H1 (cell line): Measurements from ENCODE around the gene ZNF362. TPM values are rescaled to one million over a fixed set of nuclear protein-coding genes. Genes with fewer than 3 reads are reported as not detected.

ENCODE experiments used
- BRCA1 ChIP-seq: IDR thresholded peaks from 2 replicates; pipeline ENCODE4 v1.6.1; 2012; ENCODE audit warnings: low read depth, low read length, improper control_type of control experiment
- EP300 ChIP-seq, 2 experiments: IDR thresholded peaks; 1 replicate in 1 of 2; 2 replicates in 1 of 2; pipeline ENCODE4 v1.6.1; 2011 to 2012; ENCODE audit warnings: low read depth in 2 of 2, low read length in 2 of 2, mild to moderate bottlenecking in 2 of 2, borderline replicate concordance in 1 of 2, inconsistent platforms in 1 of 2, moderate library complexity in 1 of 2
- FOSL1 ChIP-seq: IDR thresholded peaks from 2 replicates; pipeline ENCODE4 v1.6.1; 2011; ENCODE audit warnings: mild to moderate bottlenecking, low read depth, low read length, moderate library complexity; ENCODE audit not compliant: insufficient read depth
- GABPA ChIP-seq: IDR thresholded peaks from 2 replicates; pipeline ENCODE4 v1.6.1; 2011; ENCODE audit warnings: mild to moderate bottlenecking, low read length, moderate library complexity, borderline replicate concordance; ENCODE audit not compliant: insufficient read depth
- HDAC2 ChIP-seq, 2 experiments: fragments of 300-600 bp in 1 of 2; sonication (generic) in 1 of 2; IDR thresholded peaks; 2 replicates each; pipeline ENCODE4 v1.6.1; 2011 to 2012; ENCODE audit warnings: low read depth in 2 of 2, low read length in 2 of 2, mild to moderate bottlenecking in 2 of 2, moderate library complexity in 2 of 2, borderline replicate concordance in 1 of 2, inconsistent platforms in 1 of 2
- HDAC6 ChIP-seq: IDR thresholded peaks from one replicate; pipeline ENCODE4 v1.7.1; 2012; ENCODE audit warnings: low read depth, mild to moderate bottlenecking, inconsistent platforms, low read length, moderate library complexity
- JUN ChIP-seq: IDR thresholded peaks from 2 replicates; pipeline ENCODE4 v1.6.1; 2011; ENCODE audit warnings: low read depth, mild to moderate bottlenecking, improper control_type of control experiment, low read length
- PHF8 ChIP-seq: fragments of 200-600 bp; sonication (generic); conservative IDR thresholded peaks from 2 replicates; pipeline ENCODE4 v1.7.1; 2012; ENCODE audit warnings: low read depth, mild to moderate bottlenecking, inconsistent platforms, low read length, moderate library complexity
- RBBP5 ChIP-seq: IDR thresholded peaks from 2 replicates; pipeline ENCODE4 v1.7.1; 2012; ENCODE audit warnings: low read depth, mild to moderate bottlenecking, inconsistent platforms, low read length, moderate library complexity, borderline replicate concordance
- RFX5 ChIP-seq: IDR thresholded peaks from 2 replicates; pipeline ENCODE4 v1.6.1; 2011; ENCODE audit warnings: low read depth, low read length, improper control_type of control experiment, borderline replicate concordance
- RNF2 ChIP-seq: fragments of 200-900, 300-1000 bp; sonication (generic); IDR thresholded peaks from 2 replicates; pipeline ENCODE4 v1.7.1; 2016; ENCODE audit warnings: borderline replicate concordance, low read depth, mild to moderate bottlenecking, antibody characterized with exemption, low read length; ENCODE audit not compliant: poor library complexity, severe bottlenecking; ENCODE audit errors: missing control alignments
- RXRA ChIP-seq: IDR thresholded peaks from 2 replicates; pipeline ENCODE4 v1.6.1; 2011; ENCODE audit warnings: low read depth, mild to moderate bottlenecking, low read length, moderate library complexity; ENCODE audit not compliant: insufficient read depth
- SIX5 ChIP-seq: IDR thresholded peaks from 2 replicates; pipeline ENCODE4 v1.6.1; 2011; ENCODE audit warnings: mild to moderate bottlenecking, low read depth, low read length
- SP2 ChIP-seq: IDR thresholded peaks from 2 replicates; pipeline ENCODE4 v1.6.1; 2012; ENCODE audit warnings: mild to moderate bottlenecking, low read length, inconsistent platforms
- SUZ12 ChIP-seq: fragments of 200-600 bp; sonication (generic); IDR thresholded peaks from 2 replicates; pipeline ENCODE4 v1.6.1; 2012; ENCODE audit warnings: mild to moderate bottlenecking, inconsistent platforms, low read length, moderate library complexity, mixed read lengths
- TBP ChIP-seq: IDR thresholded peaks from 2 replicates; pipeline ENCODE4 v1.6.1; 2011; ENCODE audit warnings: low read depth, low read length, improper control_type of control experiment
- polyA plus RNA-seq, 7 experiments: library from polyadenylated mRNA; depleted of rRNA in 3 of 7; stranded (reverse) in 5 of 7; unstranded in 2 of 7; fragments of >200 nt in 5 of 7; fragments of 200-250 nt in 2 of 7; gene quantifications; 1 replicate in 5 of 7; 2 replicates in 1 of 7; 4 replicates in 1 of 7; pipeline versions ENCODE4 v1.2.1 to v1.2.3, GENCODE V29; 2011 to 2013; ENCODE audit warnings: missing spikeins in 2 of 7, mixed read lengths in 2 of 7
- total RNA-seq: library from RNA; stranded (reverse); fragmentation: NEBNext Ultra II Directional; extraction: Animal tissue kit (Norgen Biotek cat#: 25700); gene quantifications from 2 replicates; pipeline ENCODE4 v1.2.1, GENCODE V29; 2021
- TF ChIP-seq, protein P1 (sequence below): IDR thresholded peaks from 2 replicates; pipeline ENCODE4 v1.6.1; 2012; ENCODE audit warnings: inconsistent platforms
- TF ChIP-seq, protein P2 (sequence below): IDR thresholded peaks from 2 replicates; pipeline ENCODE4 v1.6.1; 2011; ENCODE audit warnings: low read length, improper control_type of control experiment
- TF ChIP-seq, protein P3 (sequence below): IDR thresholded peaks from 2 replicates; pipeline ENCODE4 v1.6.1; 2012; ENCODE audit warnings: low read length, inconsistent platforms

ZNF362 gene
- total and polyA plus RNA-seq, 2 of the 8 experiments (the other 6 are each of a cell fraction or from before 2014, with no cell fraction given), result 24.2 to 27.8 TPM

DNA sequence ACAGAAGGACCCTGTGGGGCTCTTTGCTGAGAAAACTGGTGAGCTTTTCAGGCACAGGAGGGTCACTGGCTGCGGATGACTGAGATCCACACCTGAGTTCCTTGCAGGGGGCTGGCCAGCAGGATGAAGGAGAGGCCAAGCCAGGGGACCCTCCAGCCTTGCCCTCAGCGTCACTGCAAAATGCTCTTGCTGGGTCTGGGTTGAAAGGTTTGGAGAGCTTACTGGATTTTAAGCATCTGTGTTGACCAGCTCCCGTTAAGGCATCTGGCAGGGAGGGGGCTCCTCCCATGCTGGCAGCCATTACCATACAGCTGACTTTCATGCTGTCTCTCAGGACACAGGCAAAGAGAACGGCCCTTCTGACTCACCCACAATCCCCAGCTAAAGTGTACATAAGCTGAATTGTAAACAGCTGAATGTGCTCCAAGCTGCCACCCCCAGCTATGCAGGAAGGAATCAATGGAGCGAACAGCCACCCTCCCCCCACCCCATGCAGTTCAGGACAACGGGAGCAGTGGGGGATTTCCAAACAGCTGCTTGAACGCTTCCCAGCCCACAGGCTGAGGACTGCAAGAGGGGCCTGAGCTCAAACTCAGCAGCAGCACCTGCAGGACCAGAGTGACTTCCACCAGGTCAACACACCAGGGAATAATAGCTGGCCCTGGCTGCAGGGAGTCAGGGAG is 85.9 kb downstream of the ZNF362 start (continued):
- no peak for TF ChIP-seq HDAC6
- no peak for TF ChIP-seq RFX5
- TF ChIP-seq RXRA, result no peak
- no peak for TF ChIP-seq PHF8
- TF ChIP-seq, protein P1, sequence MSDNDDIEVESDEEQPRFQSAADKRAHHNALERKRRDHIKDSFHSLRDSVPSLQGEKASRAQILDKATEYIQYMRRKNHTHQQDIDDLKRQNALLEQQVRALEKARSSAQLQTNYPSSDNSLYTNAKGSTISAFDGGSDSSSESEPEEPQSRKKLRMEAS, result peak; percentile 54; the same call in 1 of the 2 replicates
- peak; percentile 52 to 90; a peak in 2 of 4 replicates for TF ChIP-seq HDAC2 (IDR thresholded peaks at IDR 0.05; ENCODE audit: borderline replicate concordance in 1 of 2, low read depth in 2 of 2, low read length in 2 of 2)
- TF ChIP-seq SIX5, result no peak
- TF ChIP-seq, protein P2, sequence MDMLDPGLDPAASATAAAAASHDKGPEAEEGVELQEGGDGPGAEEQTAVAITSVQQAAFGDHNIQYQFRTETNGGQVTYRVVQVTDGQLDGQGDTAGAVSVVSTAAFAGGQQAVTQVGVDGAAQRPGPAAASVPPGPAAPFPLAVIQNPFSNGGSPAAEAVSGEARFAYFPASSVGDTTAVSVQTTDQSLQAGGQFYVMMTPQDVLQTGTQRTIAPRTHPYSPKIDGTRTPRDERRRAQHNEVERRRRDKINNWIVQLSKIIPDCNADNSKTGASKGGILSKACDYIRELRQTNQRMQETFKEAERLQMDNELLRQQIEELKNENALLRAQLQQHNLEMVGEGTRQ, result no peak
- peak; percentile 6; the same call in 1 of the 2 replicates for TF ChIP-seq TBP
- no peak for TF ChIP-seq SUZ12
- TF ChIP-seq, protein P3, sequence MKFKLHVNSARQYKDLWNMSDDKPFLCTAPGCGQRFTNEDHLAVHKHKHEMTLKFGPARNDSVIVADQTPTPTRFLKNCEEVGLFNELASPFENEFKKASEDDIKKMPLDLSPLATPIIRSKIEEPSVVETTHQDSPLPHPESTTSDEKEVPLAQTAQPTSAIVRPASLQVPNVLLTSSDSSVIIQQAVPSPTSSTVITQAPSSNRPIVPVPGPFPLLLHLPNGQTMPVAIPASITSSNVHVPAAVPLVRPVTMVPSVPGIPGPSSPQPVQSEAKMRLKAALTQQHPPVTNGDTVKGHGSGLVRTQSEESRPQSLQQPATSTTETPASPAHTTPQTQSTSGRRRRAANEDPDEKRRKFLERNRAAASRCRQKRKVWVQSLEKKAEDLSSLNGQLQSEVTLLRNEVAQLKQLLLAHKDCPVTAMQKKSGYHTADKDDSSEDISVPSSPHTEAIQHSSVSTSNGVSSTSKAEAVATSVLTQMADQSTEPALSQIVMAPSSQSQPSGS, result peak; percentile 32; the same call in 1 of the 2 replicates
- TF ChIP-seq FOSL1, result no peak
- no peak for TF ChIP-seq BRCA1
- TF ChIP-seq RNF2, result no peak
- TF ChIP-seq SP2, result no peak
- TF ChIP-seq RBBP5, result peak; percentile 71; the same call in 1 of the 2 replicates
- TF ChIP-seq GABPA, result peak; percentile 43; the same call in 1 of the 2 replicates
- no peak for TF ChIP-seq JUN
- peak; percentile 2 to 88; a peak in 2 of 3 replicates for TF ChIP-seq EP300 (IDR thresholded peaks at IDR 0.05; ENCODE audit: borderline replicate concordance in 1 of 2, low read depth in 2 of 2, low read length in 2 of 2)
